ENCODE data around the gene TMEM214.
"Not testable (repeated sequence)": the region's sequence is repeated elsewhere in the genome, so short reads cannot be mapped to it uniquely, and the experiment has no call there.

Gene TMEM214

GRCh38 chr2:27073782-27074181, 41.0 kb downstream of the TMEM214 start:
- peak overlapping the region; percentile 37 for H3K9ac ChIP-seq (ENCODE audit: low read length)

GRCh38 chr2:27074738-27075565, 42.2 kb downstream of the TMEM214 start:
- no peaks in the 10 kb centered on the region for H3K9me3 ChIP-seq (ENCODE audit: low read length)
- H3K9ac ChIP-seq (ENCODE audit: low read length) = no peak overlapping the region
- H3K27me3 ChIP-seq (ENCODE audit: control insufficient read depth in 1 of 2, insufficient read depth in 2 of 2, low read length in 2 of 2) = no peaks in the 10 kb centered on the region
- H3K4me1 ChIP-seq (ENCODE audit: insufficient read depth, low read length) = peaks cover 58% of the 10 kb centered on the region
- H3K36me3 ChIP-seq (ENCODE audit: insufficient read depth, low read length) = peaks cover 8% of the 10 kb centered on the region
- H3K4me3 ChIP-seq (ENCODE audit: low read depth in 1 of 2, low read length in 2 of 2) = no peak overlapping the region
- H3K27ac ChIP-seq (ENCODE audit: low read depth, low read length) = peak overlapping the region; percentile 85

More at GRCh38 chr2:27073782-27074181, 41.0 kb downstream of the TMEM214 start:
- H3K4me1 ChIP-seq (ENCODE audit: insufficient read depth, low read length) = peaks cover 69% of the 10 kb centered on the region
- peaks cover 19% of the 10 kb centered on the region for H3K36me3 ChIP-seq (ENCODE audit: insufficient read depth, low read length)
- H3K4me3 ChIP-seq (ENCODE audit: low read depth in 1 of 2, low read length in 2 of 2) = peak overlapping the region in 1 of 2 donors; percentile 90
- peak overlapping the region; percentile 85 for H3K27ac ChIP-seq (ENCODE audit: low read depth, low read length)
- H3K9me3 ChIP-seq (ENCODE audit: low read length) = no peaks in the 10 kb centered on the region
- no peaks in the 10 kb centered on the region for H3K27me3 ChIP-seq (ENCODE audit: control insufficient read depth in 1 of 2, insufficient read depth in 2 of 2, low read length in 2 of 2)

- not testable (repeated sequence) for H3K9me3 ChIP-seq (ENCODE audit: low read length); H3K27me3 ChIP-seq (ENCODE audit: control insufficient read depth in 1 of 2, insufficient read depth in 2 of 2, low read length in 2 of 2); H3K4me3 ChIP-seq (ENCODE audit: low read depth in 1 of 2, low read length in 2 of 2); H3K36me3 ChIP-seq (ENCODE audit: insufficient read depth, low read length); H3K9ac ChIP-seq (ENCODE audit: low read length)
- Histone ChIP-seq H3K4me1 (ENCODE audit: insufficient read depth, low read length) (peaks cover 58% of the 10 kb centered on the region), H3K27ac (ENCODE audit: low read depth, low read length) (peak overlapping the region; percentile 85)
Observed at GRCh38 chr2:27075566-27075871, 42.8 kb downstream of the TMEM214 start.

- Histone ChIP-seq H3K9me3 (ENCODE audit: low read length) (no peaks in the 10 kb centered on the region), H3K27ac (ENCODE audit: low read depth, low read length) (peak overlapping the region; percentile 85), H3K4me3 (ENCODE audit: low read depth in 1 of 2, low read length in 2 of 2) (no peak overlapping the region), H3K36me3 (ENCODE audit: insufficient read depth, low read length) (no peaks in the 10 kb centered on the region), H3K9ac (ENCODE audit: low read length) (no peak overlapping the region), H3K4me1 (ENCODE audit: insufficient read depth, low read length) (peaks cover 58% of the 10 kb centered on the region), H3K27me3 (ENCODE audit: control insufficient read depth in 1 of 2, insufficient read depth in 2 of 2, low read length in 2 of 2) (no peaks in the 10 kb centered on the region)
Observed at GRCh38 chr2:27076323-27076722, 43.6 kb downstream of the TMEM214 start.

- Histone ChIP-seq H3K4me3 (ENCODE audit: low read depth in 1 of 2, low read length in 2 of 2) (no peak overlapping the region), H3K9ac (ENCODE audit: low read length) (no peak overlapping the region), H3K36me3 (ENCODE audit: insufficient read depth, low read length) (peaks cover 8% of the 10 kb centered on the region), H3K9me3 (ENCODE audit: low read length) (no peaks in the 10 kb centered on the region), H3K27ac (ENCODE audit: low read depth, low read length) (peak overlapping the region; percentile 87), H3K27me3 (ENCODE audit: control insufficient read depth in 1 of 2, insufficient read depth in 2 of 2, low read length in 2 of 2) (no peaks in the 10 kb centered on the region), H3K4me1 (ENCODE audit: insufficient read depth, low read length) (peaks cover 67% of the 10 kb centered on the region)
Observed at GRCh38 chr2:27077231-27077630, 44.5 kb downstream of the TMEM214 start.

- no peaks in the 10 kb centered on the region for H3K27me3 ChIP-seq (ENCODE audit: control insufficient read depth in 1 of 2, insufficient read depth in 2 of 2, low read length in 2 of 2)
- peak within 1 kb of the TSS; percentile 97 for H3K9ac ChIP-seq (ENCODE audit: low read length)
- H3K4me1 ChIP-seq (ENCODE audit: insufficient read depth, low read length) = peaks cover 70% of the 10 kb centered on the region
- H3K9me3 ChIP-seq (ENCODE audit: low read length) = no peaks in the 10 kb centered on the region
- peak within 1 kb of the TSS; percentile 90 to 96 for H3K4me3 ChIP-seq (ENCODE audit: low read depth in 1 of 2, low read length in 2 of 2)
- H3K27ac ChIP-seq (ENCODE audit: low read depth, low read length) = peak within 1 kb of the TSS; percentile 87
- peaks cover 17% of the 10 kb centered on the region for H3K36me3 ChIP-seq (ENCODE audit: insufficient read depth, low read length)
Observed at GRCh38 chr2:27078267-27079194, 45.8 kb downstream of the TMEM214 start, which contains the start of gene EMILIN1. EMILIN1 (plus strand) TSS chr2:27078615; CDS start chr2:27079066, 451 bp downstream.

GRCh38 chr2:27079233-27080139, 46.7 kb downstream of the TMEM214 start:
- Histone ChIP-seq H3K27me3 (ENCODE audit: control insufficient read depth in 1 of 2, insufficient read depth in 2 of 2, low read length in 2 of 2) (no peaks in the 10 kb centered on the region), H3K9ac (ENCODE audit: low read length) (peak overlapping the region; percentile 97), H3K4me3 (ENCODE audit: low read depth in 1 of 2, low read length in 2 of 2) (peak overlapping the region; percentile 90 to 96), H3K9me3 (ENCODE audit: low read length) (no peaks in the 10 kb centered on the region), H3K27ac (ENCODE audit: low read depth, low read length) (peak overlapping the region; percentile 87), H3K36me3 (ENCODE audit: insufficient read depth, low read length) (peaks cover 17% of the 10 kb centered on the region), H3K4me1 (ENCODE audit: insufficient read depth, low read length) (peaks cover 70% of the 10 kb centered on the region)

- Histone ChIP-seq H3K36me3 (ENCODE audit: insufficient read depth, low read length) (peaks cover 17% of the 10 kb centered on the region), H3K4me1 (ENCODE audit: insufficient read depth, low read length) (peaks cover 70% of the 10 kb centered on the region), H3K27ac (ENCODE audit: low read depth, low read length) (peak overlapping the region; percentile 87), H3K4me3 (ENCODE audit: low read depth in 1 of 2, low read length in 2 of 2) (peak overlapping the region; percentile 90 to 96), H3K27me3 (ENCODE audit: control insufficient read depth in 1 of 2, insufficient read depth in 2 of 2, low read length in 2 of 2) (no peaks in the 10 kb centered on the region), H3K9me3 (ENCODE audit: low read length) (no peaks in the 10 kb centered on the region), H3K9ac (ENCODE audit: low read length) (peak overlapping the region; percentile 97)
Observed at GRCh38 chr2:27080140-27080469, 47.3 kb downstream of the TMEM214 start.

- Histone ChIP-seq H3K4me3 (ENCODE audit: low read depth in 1 of 2, low read length in 2 of 2) (peak overlapping the region; percentile 90 to 96), H3K4me1 (ENCODE audit: insufficient read depth, low read length) (peaks cover 69% of the 10 kb centered on the region), H3K9ac (ENCODE audit: low read length) (peak overlapping the region; percentile 97), H3K27me3 (ENCODE audit: control insufficient read depth in 1 of 2, insufficient read depth in 2 of 2, low read length in 2 of 2) (no peaks in the 10 kb centered on the region), H3K9me3 (ENCODE audit: low read length) (no peaks in the 10 kb centered on the region), H3K36me3 (ENCODE audit: insufficient read depth, low read length) (peaks cover 17% of the 10 kb centered on the region), H3K27ac (ENCODE audit: low read depth, low read length) (peak overlapping the region; percentile 87)
Observed at GRCh38 chr2:27080603-27080936, 47.8 kb downstream of the TMEM214 start.

- peaks cover 67% of the 10 kb centered on the region for H3K4me1 ChIP-seq (ENCODE audit: insufficient read depth, low read length)
- H3K9ac ChIP-seq (ENCODE audit: low read length) = no peak overlapping the region
- H3K4me3 ChIP-seq (ENCODE audit: low read depth in 1 of 2, low read length in 2 of 2) = peak overlapping the region in 1 of 2 donors; percentile 90
- peak overlapping the region; percentile 52 for H3K27ac ChIP-seq (ENCODE audit: low read depth, low read length)
- H3K9me3 ChIP-seq (ENCODE audit: low read length) = no peaks in the 10 kb centered on the region
- H3K27me3 ChIP-seq (ENCODE audit: control insufficient read depth in 1 of 2, insufficient read depth in 2 of 2, low read length in 2 of 2) = no peaks in the 10 kb centered on the region
- peaks cover 17% of the 10 kb centered on the region for H3K36me3 ChIP-seq (ENCODE audit: insufficient read depth, low read length)
Observed at GRCh38 chr2:27081984-27082772, 49.4 kb downstream of the TMEM214 start.

Measured in muscle layer of colon (tissue), 2 donors.